Esophagus muscularis mucosa (tissue), 3 donors: ENCODE data around the gene PPARD.

Source experiments
- POLR2A ChIP-seq: fragments of 450-650 bp; IDR thresholded peaks from one replicate; pipeline ENCODE4 v1.6.1; 2017; ENCODE audit warnings: antibody characterized with exemption, moderate library complexity, mild to moderate bottlenecking, low read depth
- POLR2AphosphoS5 ChIP-seq, 2 donors: sonication (generic); formaldehyde crosslinking; IDR thresholded peaks; one replicate each; pipeline ENCODE4 v1.6.1; 2017; ENCODE audit warnings: antibody characterized with exemption in 2 of 2
- TF ChIP-seq, protein P1 (sequence below), 3 experiments: fragments of 200-600 bp in 2 of 3; fragments of 450-650 bp in 1 of 3; sonication (generic) in 2 of 3; IDR thresholded peaks; one replicate each; pipeline ENCODE4 v1.5.1; 2017 to 2019; ENCODE audit warnings: antibody characterized with exemption in 3 of 3, mild to moderate bottlenecking in 2 of 3, moderate library complexity in 1 of 3

DNA sequence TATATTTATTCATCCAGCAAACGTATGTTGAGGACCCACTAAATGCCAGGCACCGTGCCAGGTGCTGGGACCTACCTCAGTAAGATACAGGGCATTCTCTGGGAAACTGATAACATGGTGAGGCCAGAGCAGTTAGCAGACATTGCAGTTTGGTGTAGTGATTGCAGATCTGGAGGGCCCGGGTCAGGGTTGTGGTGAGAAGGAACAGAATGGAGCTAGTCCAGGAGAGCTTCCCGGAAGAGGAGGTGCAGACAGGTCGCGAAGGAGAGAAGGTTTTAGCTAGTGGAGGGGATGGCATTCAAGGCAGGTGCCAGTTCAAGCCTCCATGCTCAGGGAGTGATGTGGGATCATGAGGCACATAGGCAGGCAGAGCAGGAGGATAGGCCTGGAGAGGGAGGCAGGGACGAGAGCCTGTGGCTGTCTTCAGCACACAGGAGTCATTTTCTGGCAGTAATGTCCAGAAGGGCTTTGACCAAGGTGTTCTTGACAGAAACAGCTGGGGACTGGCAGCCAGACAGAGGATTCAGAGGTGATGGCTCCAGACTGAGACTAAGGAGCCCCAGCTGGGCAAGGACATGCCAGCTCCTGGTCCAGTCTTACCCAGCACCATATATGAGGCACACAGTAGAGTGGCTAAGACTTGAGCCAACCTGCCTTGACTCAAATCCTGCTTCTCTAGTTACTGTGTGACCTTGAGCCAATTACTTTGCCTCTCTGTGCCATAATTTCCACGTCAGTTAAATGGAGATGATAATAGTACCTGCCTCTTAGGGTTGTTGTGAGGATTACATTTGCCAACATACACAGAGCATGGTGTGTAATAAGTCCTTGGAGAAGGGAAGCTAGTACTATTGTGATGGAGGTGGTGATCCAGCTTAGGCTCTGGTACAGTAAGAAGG lies 61.4 kb downstream of the PPARD start:
- TF ChIP-seq, protein P1, sequence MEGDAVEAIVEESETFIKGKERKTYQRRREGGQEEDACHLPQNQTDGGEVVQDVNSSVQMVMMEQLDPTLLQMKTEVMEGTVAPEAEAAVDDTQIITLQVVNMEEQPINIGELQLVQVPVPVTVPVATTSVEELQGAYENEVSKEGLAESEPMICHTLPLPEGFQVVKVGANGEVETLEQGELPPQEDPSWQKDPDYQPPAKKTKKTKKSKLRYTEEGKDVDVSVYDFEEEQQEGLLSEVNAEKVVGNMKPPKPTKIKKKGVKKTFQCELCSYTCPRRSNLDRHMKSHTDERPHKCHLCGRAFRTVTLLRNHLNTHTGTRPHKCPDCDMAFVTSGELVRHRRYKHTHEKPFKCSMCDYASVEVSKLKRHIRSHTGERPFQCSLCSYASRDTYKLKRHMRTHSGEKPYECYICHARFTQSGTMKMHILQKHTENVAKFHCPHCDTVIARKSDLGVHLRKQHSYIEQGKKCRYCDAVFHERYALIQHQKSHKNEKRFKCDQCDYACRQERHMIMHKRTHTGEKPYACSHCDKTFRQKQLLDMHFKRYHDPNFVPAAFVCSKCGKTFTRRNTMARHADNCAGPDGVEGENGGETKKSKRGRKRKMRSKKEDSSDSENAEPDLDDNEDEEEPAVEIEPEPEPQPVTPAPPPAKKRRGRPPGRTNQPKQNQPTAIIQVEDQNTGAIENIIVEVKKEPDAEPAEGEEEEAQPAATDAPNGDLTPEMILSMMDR (IDR thresholded peaks at IDR 0.05): no peak
- TF ChIP-seq POLR2A (no peak), POLR2AphosphoS5 (IDR thresholded peaks at IDR 0.05) (no peak)
